SJSA1 (cell line): ENCODE data around the gene EML5. TPM values are rescaled to one million over a fixed set of nuclear protein-coding genes. Genes with fewer than 3 reads are reported as not detected.
A peak's percentile ranks its signal among the peaks of the same experiment; 100 is the strongest.
"Not testable (repeated sequence)": the region's sequence is repeated elsewhere in the genome, so short reads cannot be mapped to it uniquely, and the experiment has no call there.

Experiments
- DNase-seq, 2 experiments: peaks; one replicate each; pipeline ENCODE4 v3.0.0-alpha.2; 2015 to 2020; ENCODE audit warnings: low spot score in 2 of 2, low read depth in 1 of 2
- H3K27ac ChIP-seq: fragments of 250-450 bp; sonication (Bioruptor Pico); 2 replicates; pipeline ENCODE4 v1.5.1; 2020; ENCODE audit warnings: mild to moderate bottlenecking, moderate library complexity
- H3K27me3 ChIP-seq: fragments of 250-450 bp; sonication (Bioruptor Pico); replicated peaks from 2 replicates; pipeline ENCODE4 v1.5.1; 2020; ENCODE audit warnings: mild to moderate bottlenecking, moderate library complexity
- H3K36me3 ChIP-seq: fragments of 250-450 bp; sonication (Bioruptor Pico); 2 replicates; pipeline ENCODE4 v1.5.1; 2020; ENCODE audit warnings: mild to moderate bottlenecking
- H3K4me1 ChIP-seq: fragments of 250-450 bp; sonication (Bioruptor Pico); replicated peaks from 2 replicates; pipeline ENCODE4 v1.6.1; 2021; ENCODE audit warnings: mild to moderate bottlenecking
- H3K4me3 ChIP-seq: fragments of 250-450 bp; sonication (Bioruptor Pico); 2 replicates; pipeline ENCODE4 v1.5.1; 2020; ENCODE audit warnings: mild to moderate bottlenecking
- H3K9me3 ChIP-seq: fragments of 250-450 bp; sonication (Bioruptor Pico); replicated peaks from 2 replicates; pipeline ENCODE4 v1.5.1; 2020; ENCODE audit warnings: mild to moderate bottlenecking
- total RNA-seq: library from RNA; depleted of rRNA; stranded (reverse); fragments of >200 nt; shearing (Covaris generic); gene quantifications from 2 replicates; pipeline ENCODE4 v1.2.3, GENCODE V29; 2014

Gene EML5
- total RNA-seq, 1 experiment from 2014 or later, result not detected

DNA sequence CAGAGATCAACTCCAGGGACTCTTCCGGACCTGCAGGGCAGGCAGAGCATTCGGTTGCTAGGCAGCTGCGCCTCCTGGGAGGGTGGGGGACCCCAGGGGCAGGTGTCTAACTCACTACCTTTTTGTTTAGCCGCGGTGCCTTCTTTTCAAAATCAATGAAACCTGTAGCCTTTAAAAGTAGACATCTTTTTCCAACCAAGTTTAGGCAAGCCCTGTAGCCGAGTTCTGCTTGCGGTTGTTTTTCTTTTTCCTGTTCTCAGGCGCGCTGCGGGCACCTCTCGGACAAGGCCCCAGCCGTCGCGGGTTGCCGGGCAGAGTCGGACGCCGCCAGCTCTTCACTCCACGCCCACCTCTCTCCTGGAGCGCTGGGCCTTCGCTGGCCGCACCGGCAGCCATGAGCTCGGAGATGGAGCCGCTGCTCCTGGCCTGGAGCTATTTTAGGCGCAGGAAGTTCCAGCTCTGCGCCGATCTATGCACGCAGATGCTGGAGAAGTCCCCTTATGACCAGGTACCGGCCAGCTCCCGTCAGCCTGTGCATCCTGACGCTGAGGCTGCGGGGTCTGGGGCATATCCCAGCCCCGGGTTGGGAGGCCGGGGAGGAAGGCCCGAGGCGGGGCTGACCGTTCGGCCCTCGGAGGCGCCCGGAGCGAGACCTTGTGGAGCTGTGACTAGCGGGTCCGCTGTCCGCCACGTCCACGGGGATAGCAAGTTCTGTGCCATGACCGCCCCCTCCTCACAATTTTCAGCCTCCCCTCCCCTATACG is 31.7 kb upstream of the EML5 start, which contains the start of gene TTC8:
TSS of gene TTC8 (plus strand) at position 338 of the 764 bp plus-strand sequence. CDS start at position 395, 57 bp downstream.
- no peaks in the 10 kb centered on the region for H3K36me3 ChIP-seq
- peak; percentile 86 to 98 for DNase-seq
- H3K4me3 ChIP-seq, result peak within 1 kb of the TSS; percentile 62
- H3K27me3 ChIP-seq, result peaks cover 3% of the 10 kb centered on the region; the same call in 1 of the 2 replicates
- no peaks in the 10 kb centered on the region; the same call in 1 of the 2 replicates for H3K9me3 ChIP-seq
- H3K27ac ChIP-seq, result peak within 1 kb of the TSS; percentile 93
- H3K4me1 ChIP-seq, result peaks cover 12% of the 10 kb centered on the region

DNA sequence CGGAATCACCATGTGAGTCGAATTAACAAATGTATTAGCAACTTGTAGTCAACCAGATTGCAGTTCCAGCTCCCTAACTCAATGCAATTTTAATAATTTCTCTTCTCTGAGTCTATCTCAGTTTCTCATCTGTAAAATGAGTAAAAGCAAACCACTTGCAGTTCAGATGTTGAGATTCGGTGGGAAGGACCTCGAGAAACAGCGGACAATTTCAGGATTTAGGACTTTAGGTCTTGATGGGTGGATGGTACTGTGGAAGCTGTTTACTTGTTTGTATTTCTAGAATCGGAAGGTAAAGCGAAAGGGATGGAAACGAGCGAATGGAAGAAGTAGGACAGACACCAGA is 31.2 kb upstream of the EML5 start:
- Histone ChIP-seq H3K4me3 (peak overlapping the region; percentile 62), H3K9me3 (no peaks in the 10 kb centered on the region; the same call in 1 of the 2 replicates), H3K4me1 (peaks cover 12% of the 10 kb centered on the region), H3K36me3 (no peaks in the 10 kb centered on the region), H3K27ac (peak overlapping the region; percentile 93), H3K27me3 (peaks cover 3% of the 10 kb centered on the region; the same call in 1 of the 2 replicates)
- DNase-seq, result no peak

DNA sequence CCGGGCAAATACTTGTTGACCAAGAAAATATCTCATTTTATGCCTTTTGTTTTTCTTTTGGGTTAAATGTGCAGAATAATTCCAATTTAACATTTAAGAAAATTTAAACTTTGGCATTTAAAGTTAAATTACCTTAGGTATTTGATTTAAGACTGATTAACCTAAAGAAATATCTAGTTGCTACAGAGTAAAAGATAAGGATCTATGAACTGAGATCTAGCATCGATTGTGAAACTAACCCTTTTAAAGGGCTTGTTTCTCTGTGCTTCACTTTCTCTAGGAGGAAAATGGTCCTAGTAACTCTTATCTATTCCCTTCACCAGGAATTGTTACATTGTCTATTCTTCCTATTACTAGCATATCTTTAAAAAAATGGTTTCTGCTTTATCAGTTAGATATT is 29.1 kb upstream of the EML5 start:
- H3K27me3 ChIP-seq, result peaks cover 3% of the 10 kb centered on the region; the same call in 1 of the 2 replicates
- H3K27ac ChIP-seq, result no peak overlapping the region
- H3K9me3 ChIP-seq, result no peaks in the 10 kb centered on the region; the same call in 1 of the 2 replicates
- H3K4me1 ChIP-seq, result peaks cover 12% of the 10 kb centered on the region
- no peak overlapping the region for H3K4me3 ChIP-seq
- no peak for DNase-seq
- no peaks in the 10 kb centered on the region for H3K36me3 ChIP-seq

DNA sequence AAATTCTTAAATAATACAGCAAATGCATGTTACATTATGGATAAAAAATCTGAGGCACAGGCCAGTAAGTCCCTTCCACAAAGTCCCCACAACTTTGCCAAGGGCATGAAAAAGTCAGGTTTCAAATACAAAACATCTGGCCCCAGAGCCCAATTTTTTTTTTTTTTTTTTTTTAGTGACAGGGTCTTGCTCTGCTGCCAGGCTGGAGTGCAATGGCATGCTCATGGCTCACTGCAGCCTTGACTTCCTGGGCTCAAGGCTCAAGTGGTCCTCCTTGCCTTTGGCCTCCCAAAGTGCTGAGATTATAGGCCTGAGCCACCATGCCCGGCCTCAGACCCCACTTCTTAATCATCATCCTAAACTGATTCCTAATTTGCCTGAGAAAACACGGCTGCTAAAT is 28.6 kb upstream of the EML5 start:
- no peaks in the 10 kb centered on the region for H3K36me3 ChIP-seq
- no peak for DNase-seq
- peaks cover 12% of the 10 kb centered on the region for H3K4me1 ChIP-seq
- H3K9me3 ChIP-seq, result no peaks in the 10 kb centered on the region; the same call in 1 of the 2 replicates
- no peak overlapping the region for H3K27ac ChIP-seq
- H3K27me3 ChIP-seq, result peaks cover 3% of the 10 kb centered on the region; the same call in 1 of the 2 replicates
- no peak overlapping the region for H3K4me3 ChIP-seq

- H3K36me3 ChIP-seq, H3K4me1 ChIP-seq, H3K9me3 ChIP-seq, H3K4me3 ChIP-seq, DNase-seq, H3K27ac ChIP-seq, H3K27me3 ChIP-seq: not testable (repeated sequence)
Observed at GRCh38 chr14:88819674-88820073, 26.9 kb upstream of the EML5 start.

GRCh38 chr14:88818018-88818417 is 25.3 kb upstream of the EML5 start:
- Histone ChIP-seq H3K9me3 (no peaks in the 10 kb centered on the region; the same call in 1 of the 2 replicates), H3K4me3 (no peak overlapping the region), H3K36me3 (no peaks in the 10 kb centered on the region), H3K27ac (no peak overlapping the region), H3K27me3 (peaks cover 3% of the 10 kb centered on the region; the same call in 1 of the 2 replicates), H3K4me1 (0 out of 2 replicates have a peak, but pooled peaks cover 3% of the 10 kb centered on the region)
- no peak for DNase-seq

- no peaks in the 10 kb centered on the region for H3K4me1 ChIP-seq
- no peak for DNase-seq
- no peaks in the 10 kb centered on the region for H3K36me3 ChIP-seq
- H3K27me3 ChIP-seq, result peaks cover 3% of the 10 kb centered on the region
- no peak overlapping the region for H3K27ac ChIP-seq
- H3K4me3 ChIP-seq, result no peak overlapping the region
- no peaks in the 10 kb centered on the region; the same call in 1 of the 2 replicates for H3K9me3 ChIP-seq
Observed at GRCh38 chr14:88815980-88816379, 23.2 kb upstream of the EML5 start.

GRCh38 chr14:88808359-88808758 is 15.6 kb upstream of the EML5 start:
- Histone ChIP-seq H3K27me3 (peaks cover 3% of the 10 kb centered on the region; the same call in 1 of the 2 replicates), H3K4me1 (no peaks in the 10 kb centered on the region), H3K4me3 (no peak overlapping the region), H3K9me3 (no peaks in the 10 kb centered on the region), H3K36me3 (no peaks in the 10 kb centered on the region), H3K27ac (no peak overlapping the region)
- DNase-seq, result no peak

- Histone ChIP-seq H3K9me3 (no peaks in the 10 kb centered on the region), H3K27ac (no peak overlapping the region), H3K4me3 (no peak overlapping the region), H3K27me3 (no peaks in the 10 kb centered on the region), H3K4me1 (no peaks in the 10 kb centered on the region), H3K36me3 (no peaks in the 10 kb centered on the region)
- no peak for DNase-seq
Observed at GRCh38 chr14:88804477-88804876, 11.7 kb upstream of the EML5 start.

DNA sequence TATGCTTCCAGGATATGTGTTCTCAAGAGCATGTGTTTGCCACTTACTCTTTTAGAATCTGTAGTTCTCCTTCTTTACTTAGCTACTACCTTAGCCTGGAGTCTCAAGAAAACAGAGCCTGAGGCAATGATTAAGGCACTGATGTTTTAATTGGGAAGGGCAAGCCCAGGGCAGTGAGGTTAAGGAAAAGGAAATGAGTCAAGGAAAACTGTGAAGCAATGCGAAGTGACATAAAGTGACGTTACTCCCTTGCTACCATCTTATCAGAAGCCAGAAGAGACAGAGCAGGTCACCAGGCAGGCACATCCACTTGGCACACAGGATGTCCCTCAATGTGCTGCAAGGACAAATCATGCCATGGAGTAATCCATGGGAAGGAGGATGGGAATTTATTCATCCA is 11.3 kb upstream of the EML5 start:
- no peak for DNase-seq

DNA sequence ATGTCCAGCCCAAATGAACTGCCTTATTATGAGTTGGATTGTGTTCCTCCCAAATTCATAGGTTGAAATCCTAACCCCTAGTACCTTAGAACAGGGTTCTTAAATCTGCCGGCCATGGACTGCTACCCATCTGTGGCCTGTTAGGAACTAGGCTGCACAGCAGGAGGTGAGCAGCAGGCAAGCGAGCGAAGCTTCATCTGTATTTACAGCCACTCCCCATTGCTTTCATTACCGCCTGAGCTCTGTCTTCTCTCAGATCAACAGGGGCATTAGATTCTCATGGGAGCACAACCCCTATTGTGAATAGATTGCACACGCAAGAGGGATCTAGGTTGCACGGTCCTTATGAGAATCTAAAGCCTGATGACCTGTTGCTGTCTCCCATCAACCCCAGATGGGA is 9.8 kb upstream of the EML5 start:
- Histone ChIP-seq H3K9me3 (no peaks in the 10 kb centered on the region), H3K4me3 (no peak overlapping the region), H3K36me3 (no peaks in the 10 kb centered on the region), H3K27me3 (no peaks in the 10 kb centered on the region), H3K27ac (no peak overlapping the region), H3K4me1 (no peaks in the 10 kb centered on the region)
- DNase-seq, result no peak

More for the DNA sequence above, 11.3 kb upstream of the EML5 start:
- Histone ChIP-seq H3K4me3 (no peak overlapping the region), H3K36me3 (no peaks in the 10 kb centered on the region), H3K9me3 (no peaks in the 10 kb centered on the region), H3K27ac (no peak overlapping the region), H3K27me3 (no peaks in the 10 kb centered on the region), H3K4me1 (no peaks in the 10 kb centered on the region)

DNA sequence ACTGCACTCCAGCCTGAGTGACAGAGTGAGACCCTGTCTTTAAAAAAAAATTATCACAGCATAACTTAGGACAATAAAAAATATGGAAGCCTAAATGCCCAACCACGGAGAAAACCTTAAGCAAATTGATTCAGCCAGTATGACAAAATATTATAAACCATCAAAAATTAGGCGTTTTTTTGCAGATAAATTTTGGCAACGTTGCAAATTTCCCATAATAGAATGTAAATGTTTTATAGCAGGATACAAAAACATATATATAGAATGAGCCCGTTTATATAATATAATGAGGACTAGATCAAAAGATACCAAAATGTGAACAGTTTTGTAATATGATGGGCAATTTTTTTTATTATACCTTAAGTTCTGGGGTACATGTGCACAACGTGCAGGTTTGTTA is 6.8 kb upstream of the EML5 start:
- no peak overlapping the region for H3K27ac ChIP-seq
- no peaks in the 10 kb centered on the region for H3K36me3 ChIP-seq
- H3K27me3 ChIP-seq, result no peaks in the 10 kb centered on the region
- no peak for DNase-seq
- no peaks in the 10 kb centered on the region for H3K9me3 ChIP-seq
- no peak overlapping the region for H3K4me3 ChIP-seq
- no peaks in the 10 kb centered on the region for H3K4me1 ChIP-seq

DNA sequence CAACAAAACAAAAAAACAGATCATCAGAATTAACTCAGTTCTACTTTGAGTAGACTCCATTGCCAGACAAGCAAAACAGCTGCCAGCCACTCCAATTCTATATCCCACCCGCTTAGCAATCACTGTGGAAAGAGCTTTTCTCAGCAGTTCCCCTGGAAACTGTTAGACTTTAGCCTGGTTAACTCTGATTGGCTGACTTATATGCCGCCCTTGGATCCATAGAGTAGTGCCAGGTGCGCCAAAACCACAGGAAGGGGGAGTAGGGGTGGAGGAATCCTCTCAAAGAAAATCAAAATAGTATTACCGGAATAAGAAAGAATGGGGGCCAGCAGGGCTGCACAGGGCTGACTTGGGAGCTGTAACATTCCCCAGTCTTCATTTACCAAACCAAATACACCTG is 5.4 kb upstream of the EML5 start:
- Histone ChIP-seq H3K4me3 (no peak overlapping the region), H3K4me1 (no peaks in the 10 kb centered on the region; the same call in 1 of the 2 replicates), H3K27ac (no peak overlapping the region), H3K27me3 (no peaks in the 10 kb centered on the region), H3K9me3 (no peaks in the 10 kb centered on the region), H3K36me3 (no peaks in the 10 kb centered on the region)
- DNase-seq, result no peak

DNA sequence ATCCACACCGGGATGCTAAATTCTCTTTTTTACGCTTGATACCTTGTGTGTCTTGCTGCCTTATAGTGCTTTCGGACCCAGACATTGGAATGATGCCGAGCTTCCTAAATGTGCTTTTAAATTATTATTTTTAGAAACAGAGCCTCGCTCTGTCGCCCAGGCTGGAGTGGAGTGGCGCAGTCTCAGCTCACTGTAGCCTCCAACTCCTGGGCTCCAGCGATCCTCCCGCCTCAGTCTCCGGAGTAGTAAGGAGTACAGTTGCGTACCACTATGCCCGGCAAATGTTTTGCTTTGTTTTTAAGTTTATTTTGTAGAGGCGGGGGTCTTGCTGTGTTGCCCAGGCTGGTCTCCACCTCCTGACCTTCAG is 489 bp upstream of the EML5 start:
- Histone ChIP-seq H3K27ac (no peak overlapping the region), H3K36me3 (no peaks in the 10 kb centered on the region), H3K4me3 (peak overlapping the region; percentile 45), H3K27me3 (peaks cover 25% of the 10 kb centered on the region), H3K9me3 (no peaks in the 10 kb centered on the region), H3K4me1 (peaks cover 12% of the 10 kb centered on the region)
- DNase-seq, result no peak
